Body of pancreas (tissue), 4 donors: ENCODE data around the gene THY1. TPM values are rescaled to one million over a fixed set of nuclear protein-coding genes. Genes with fewer than 3 reads are reported as not detected.

Experiments
- ATAC-seq: fragments of 150-250 bp; one replicate; pipeline ENCODE4 v1.9.1; 2016
- DNase-seq, 4 donors: peaks; one replicate each; pipeline ENCODE4 v3.0.0-alpha.2; 2019
- H3K27ac ChIP-seq, 4 donors: fragments of 200-600 bp; sonication (generic); 1 replicate in 3 of 4; 2 replicates in 1 of 4; pipeline versions ENCODE4 v1.5.1 to v1.6.1; 2016 to 2019; ENCODE audit warnings: mild to moderate bottlenecking in 1 of 4, mixed read lengths in 1 of 4, moderate library complexity in 1 of 4
- H3K27me3 ChIP-seq, 2 donors: fragments of 200-600 bp; sonication (generic); one replicate each; pipeline ENCODE4 v1.6.0; 2016; ENCODE audit warnings: mild to moderate bottlenecking in 1 of 2
- H3K36me3 ChIP-seq, 2 donors: fragments of 200-600 bp; sonication (generic); replicated peaks in 1 of 2; 2 replicates each; pipeline ENCODE4 v1.5.1; 2016; ENCODE audit warnings: low read depth in 2 of 2; ENCODE audit not compliant: insufficient read depth in 1 of 2
- H3K4me1 ChIP-seq: fragments of 200-600 bp; sonication (generic); one replicate; pipeline ENCODE4 v1.6.0; 2016
- H3K4me3 ChIP-seq, 2 donors: fragments of 200-600 bp; sonication (generic); 1 replicate in 1 of 2; 2 replicates in 1 of 2; pipeline ENCODE4 v1.5.1; 2016 to 2019
- H3K9me3 ChIP-seq, 3 donors: fragments of 200-600 bp; sonication (generic); 1 replicate in 2 of 3; 2 replicates in 1 of 3; pipeline ENCODE4 v1.5.1; 2016
- POLR2A ChIP-seq, 3 donors: fragments of 450-650 bp; IDR thresholded peaks; one replicate each; pipeline ENCODE4 v1.6.1; 2016; ENCODE audit warnings: antibody characterized with exemption in 3 of 3, mild to moderate bottlenecking in 2 of 3
- WGBS, 2 donors: methylation state at CpG; one replicate each; pipeline ENCODE4 v1.1.5; 2017; 5-methylcytosine and 5-hydroxymethylcytosine counted together
- intact Hi-C: fragments of 100-400 bp; cut with DNase I; formaldehyde crosslinking; loops from one replicate; pipeline ENCODE4 v1.15.1; 2023
- total RNA-seq, 2 donors: library from RNA; depleted of rRNA; stranded (reverse); fragments of >200 nt; gene quantifications; one replicate each; pipeline ENCODE4 v1.1.0, GENCODE V29; 2016
- TF ChIP-seq, protein P1 (sequence below), 7 experiments: fragments of 450-650 bp in 4 of 7; fragments of 200-600 bp in 3 of 7; sonication (generic) in 3 of 7; IDR thresholded peaks; one replicate each; pipeline ENCODE4 v1.5.1; 2016 to 2019; ENCODE audit warnings: antibody characterized with exemption in 7 of 7

Gene THY1
- total RNA-seq, 2 donors from 2014 or later: 6.9 to 9.9 TPM

DNA sequence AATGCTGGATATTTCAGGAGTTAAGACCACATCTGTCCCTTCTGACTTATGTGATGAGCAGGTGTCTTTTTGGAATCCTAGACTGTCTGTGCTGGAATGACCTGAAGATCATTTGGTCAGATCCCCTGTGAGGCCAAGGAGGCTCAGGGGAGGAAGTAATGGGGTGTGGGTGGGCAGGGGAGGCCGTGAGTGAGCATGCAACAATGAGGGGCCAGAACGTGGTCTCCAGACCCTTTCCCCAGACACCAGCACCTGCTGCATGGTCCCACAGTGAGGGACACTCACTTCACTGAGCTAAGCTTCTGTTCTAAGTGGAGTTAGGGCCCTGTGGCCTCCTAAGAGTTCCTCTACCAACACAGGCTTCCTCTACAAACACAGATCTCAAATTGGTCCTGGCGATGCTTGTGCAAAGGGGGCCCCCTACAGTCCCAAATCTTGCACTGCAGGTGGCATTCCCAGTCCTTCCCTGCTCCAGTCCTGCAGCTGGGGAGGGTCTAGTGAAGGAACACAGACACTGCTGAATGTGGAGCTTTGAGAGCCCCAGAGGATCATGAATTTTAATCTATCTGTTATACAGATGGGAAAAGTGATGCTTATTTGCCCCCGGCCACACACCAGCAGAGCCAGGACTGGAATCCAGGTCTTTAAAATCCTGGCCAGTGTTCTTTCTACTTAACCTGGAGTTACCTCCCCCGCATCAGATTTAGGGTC is 48.9 kb downstream of the THY1 start:
- Histone ChIP-seq H3K27ac (peak overlapping the region in 3 of 4 donors; percentile 88 to 95 (median 90)), H3K4me3 (no peak overlapping the region), H3K36me3 (no peaks in the 10 kb centered on the region), H3K27me3 (no peaks in the 10 kb centered on the region), H3K4me1 (peaks cover 95% of the 10 kb centered on the region), H3K9me3 (no peaks in the 10 kb centered on the region)
- 49% methylated on average over 5 of the region's 5 CpGs for WGBS, 2 donors
- intact Hi-C loops: loop anchor here (10.0 kb wide), 1 partner anchor 169 kb away; the partner anchor contains the start of gene CBL
- no peak for TF ChIP-seq POLR2A (IDR thresholded peaks at IDR 0.05)
- TF ChIP-seq, protein P1, sequence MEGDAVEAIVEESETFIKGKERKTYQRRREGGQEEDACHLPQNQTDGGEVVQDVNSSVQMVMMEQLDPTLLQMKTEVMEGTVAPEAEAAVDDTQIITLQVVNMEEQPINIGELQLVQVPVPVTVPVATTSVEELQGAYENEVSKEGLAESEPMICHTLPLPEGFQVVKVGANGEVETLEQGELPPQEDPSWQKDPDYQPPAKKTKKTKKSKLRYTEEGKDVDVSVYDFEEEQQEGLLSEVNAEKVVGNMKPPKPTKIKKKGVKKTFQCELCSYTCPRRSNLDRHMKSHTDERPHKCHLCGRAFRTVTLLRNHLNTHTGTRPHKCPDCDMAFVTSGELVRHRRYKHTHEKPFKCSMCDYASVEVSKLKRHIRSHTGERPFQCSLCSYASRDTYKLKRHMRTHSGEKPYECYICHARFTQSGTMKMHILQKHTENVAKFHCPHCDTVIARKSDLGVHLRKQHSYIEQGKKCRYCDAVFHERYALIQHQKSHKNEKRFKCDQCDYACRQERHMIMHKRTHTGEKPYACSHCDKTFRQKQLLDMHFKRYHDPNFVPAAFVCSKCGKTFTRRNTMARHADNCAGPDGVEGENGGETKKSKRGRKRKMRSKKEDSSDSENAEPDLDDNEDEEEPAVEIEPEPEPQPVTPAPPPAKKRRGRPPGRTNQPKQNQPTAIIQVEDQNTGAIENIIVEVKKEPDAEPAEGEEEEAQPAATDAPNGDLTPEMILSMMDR (IDR thresholded peaks at IDR 0.05): peak; percentile 77 to 93 (median 91)
- peak; percentile 79 to 87 (median 82) for DNase-seq
- ATAC-seq: peak; percentile 55

GRCh38 chr11:119373059-119373920 is 49.7 kb downstream of the THY1 start:
- Histone ChIP-seq H3K36me3 (no peaks in the 10 kb centered on the region), H3K9me3 (no peaks in the 10 kb centered on the region), H3K4me3 (no peak overlapping the region), H3K27ac (peak overlapping the region in 2 of 4 donors; percentile 6 to 90), H3K27me3 (no peaks in the 10 kb centered on the region), H3K4me1 (peaks cover 95% of the 10 kb centered on the region)
- intact Hi-C loops: loop anchor here (10.0 kb wide), 1 partner anchor 168 kb away; the partner anchor contains the start of gene CBL
- peak in 1 of 4 donors; percentile 28 for DNase-seq
- no peak for TF ChIP-seq POLR2A (IDR thresholded peaks at IDR 0.05)
- TF ChIP-seq, protein P1 (IDR thresholded peaks at IDR 0.05): no peak
- ATAC-seq: no peak
- WGBS, 2 donors: 63 to 75% methylated on average over 21 to 23 of the region's 23 CpGs

DNA sequence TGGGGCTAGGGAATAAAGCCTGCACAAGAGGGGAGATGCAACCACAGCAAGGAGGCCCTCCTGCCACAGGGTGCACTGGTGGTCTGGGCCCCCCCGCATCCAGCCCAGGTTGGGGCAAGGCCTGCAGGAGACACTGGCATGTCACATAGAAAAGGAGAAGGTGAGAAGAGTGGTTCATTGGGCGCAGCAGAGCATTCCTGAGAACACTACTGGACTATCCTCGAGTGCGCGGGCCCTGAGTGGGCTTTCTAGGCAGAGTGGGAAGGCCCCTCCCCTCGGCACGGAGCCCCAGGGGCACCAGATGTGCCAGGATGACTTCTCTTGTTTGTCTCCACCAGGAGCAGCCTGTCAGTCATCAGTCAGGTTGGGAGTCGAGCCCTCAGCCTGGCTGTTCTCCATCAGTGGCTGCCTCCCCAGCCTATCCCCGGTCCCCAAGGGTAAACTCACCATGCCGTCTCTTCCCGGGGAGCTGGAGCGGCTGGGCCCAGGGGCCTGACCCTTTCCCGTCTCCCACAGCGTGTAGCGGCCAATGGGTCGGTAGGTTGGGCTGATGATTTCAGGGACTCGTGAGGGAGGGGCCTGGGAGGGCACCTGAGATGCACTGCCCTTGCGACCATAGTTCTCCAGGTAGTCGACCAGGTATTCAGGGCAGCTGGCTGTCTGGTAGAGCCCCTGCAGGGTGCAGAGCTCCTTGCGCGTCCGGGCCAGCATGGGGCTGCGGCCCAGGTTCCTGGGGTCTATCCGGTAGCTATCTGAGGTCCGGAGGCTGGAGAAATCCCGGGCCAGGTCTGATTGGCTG is 50.5 kb downstream of the THY1 start:
- peak overlapping the region in 2 of 4 donors; percentile 6 to 89 for H3K27ac ChIP-seq
- no peak for TF ChIP-seq POLR2A (IDR thresholded peaks at IDR 0.05)
- TF ChIP-seq, protein P1 (IDR thresholded peaks at IDR 0.05): no peak
- ATAC-seq (no peak), DNase-seq (no peak)
- peaks cover 96% of the 10 kb centered on the region for H3K4me1 ChIP-seq
- H3K27me3 ChIP-seq: no peaks in the 10 kb centered on the region
- no peaks in the 10 kb centered on the region for H3K36me3 ChIP-seq
- no peak overlapping the region for H3K4me3 ChIP-seq
- intact Hi-C loops: loop anchor here (10.0 kb wide), 1 partner anchor 168 kb away; the partner anchor contains the start of gene CBL
- WGBS, 2 donors: 73 to 86% methylated on average over 13 to 24 of the region's 26 CpGs
- no peaks in the 10 kb centered on the region for H3K9me3 ChIP-seq

GRCh38 chr11:119371778-119372182 is 51.2 kb downstream of the THY1 start:
- Histone ChIP-seq H3K9me3 (no peaks in the 10 kb centered on the region), H3K4me1 (peaks cover 94% of the 10 kb centered on the region), H3K36me3 (no peaks in the 10 kb centered on the region), H3K27ac (peak overlapping the region in 3 of 4 donors; percentile 29 to 89 (median 83)), H3K4me3 (no peak overlapping the region), H3K27me3 (no peaks in the 10 kb centered on the region)
- no peak for TF ChIP-seq POLR2A (IDR thresholded peaks at IDR 0.05)
- TF ChIP-seq, protein P1 (IDR thresholded peaks at IDR 0.05): peak in 5 of 7 experiments; percentile 6 to 38 (median 32)
- 43 to 46% methylated on average over 8 of the region's 8 CpGs for WGBS, 2 donors
- ATAC-seq: no peak
- peak in 2 of 4 donors; percentile 44 to 45 for DNase-seq
- intact Hi-C loops: loop anchor here (10.0 kb wide), 1 partner anchor 167 kb away; the partner anchor contains the start of gene CBL
